GM23248 (cell line): Measurements from ENCODE around the gene AIDA. TPM values are rescaled to one million over a fixed set of nuclear protein-coding genes. Genes with fewer than 3 reads are reported as not detected.

Source experiments
- DNase-seq: peaks from one replicate; pipeline ENCODE4 v3.0.0-alpha.2; 2015
- H2AFZ ChIP-seq: fragments of 200-600 bp; sonication (generic); 2 replicates; pipeline ENCODE4 v1.6.1; 2016; ENCODE audit warnings: antibody characterized with exemption
- H3F3A ChIP-seq: fragments of 200-600 bp; sonication (generic); 2 replicates; pipeline ENCODE4 v1.6.1; 2016; ENCODE audit warnings: mild to moderate bottlenecking, antibody characterized with exemption, mixed run types; ENCODE audit not compliant: insufficient read depth
- H3K27ac ChIP-seq: fragments of 200-600 bp; sonication (generic); 2 replicates; pipeline ENCODE4 v1.5.1; 2016; ENCODE audit warnings: mild to moderate bottlenecking
- H3K27me3 ChIP-seq: fragments of 200-600 bp; sonication (generic); replicated peaks from 2 replicates; pipeline ENCODE4 v1.6.1; 2016; ENCODE audit warnings: mild to moderate bottlenecking; ENCODE audit not compliant: insufficient read depth
- H3K36me3 ChIP-seq: fragments of 200-600 bp; sonication (generic); 2 replicates; pipeline ENCODE4 v1.6.1; 2016; ENCODE audit warnings: low read depth, mild to moderate bottlenecking
- H3K4me1 ChIP-seq: fragments of 200-600 bp; sonication (generic); 2 replicates; pipeline ENCODE4 v1.6.1; 2016; ENCODE audit warnings: mild to moderate bottlenecking; ENCODE audit not compliant: insufficient read depth
- H3K4me2 ChIP-seq: fragments of 200-600 bp; sonication (generic); one replicate; pipeline ENCODE4 v1.6.1; 2016; ENCODE audit warnings: mild to moderate bottlenecking; ENCODE audit not compliant: unreplicated experiment
- H3K4me3 ChIP-seq: fragments of 200-600 bp; sonication (generic); 2 replicates; pipeline ENCODE4 v1.5.1; 2016; ENCODE audit warnings: mild to moderate bottlenecking
- H3K79me2 ChIP-seq: fragments of 200-600 bp; sonication (generic); 2 replicates; pipeline ENCODE4 v1.6.1; 2016; ENCODE audit warnings: mild to moderate bottlenecking; ENCODE audit not compliant: insufficient read depth
- H3K9ac ChIP-seq: fragments of 200-600 bp; sonication (generic); 2 replicates; pipeline ENCODE4 v1.6.1; 2016; ENCODE audit warnings: mild to moderate bottlenecking
- H3K9me2 ChIP-seq: fragments of 200-600 bp; sonication (generic); 2 replicates; pipeline ENCODE4 v1.6.1; 2016; ENCODE audit warnings: mixed run types, mild to moderate bottlenecking, moderate library complexity; ENCODE audit not compliant: insufficient read depth
- H3K9me3 ChIP-seq: fragments of 200-600 bp; sonication (generic); one replicate; pipeline ENCODE4 v1.6.1; 2017; ENCODE audit warnings: low read depth
- H4K20me1 ChIP-seq: fragments of 200-600 bp; sonication (generic); 2 replicates; pipeline ENCODE4 v1.6.0; 2016; ENCODE audit not compliant: insufficient read depth
- EZH2 ChIP-seq: fragments of 200-600 bp; sonication (generic); IDR thresholded peaks from 2 replicates; pipeline ENCODE4 v1.6.1; 2018; ENCODE audit warnings: antibody characterized with exemption, mild to moderate bottlenecking; ENCODE audit not compliant: insufficient read depth, poor library complexity, severe bottlenecking
- EZH2phosphoT487 ChIP-seq: fragments of 200-600 bp; sonication (generic); IDR thresholded peaks from 2 replicates; pipeline ENCODE4 v1.6.1; 2018; ENCODE audit warnings: antibody characterized with exemption, moderate library complexity, mild to moderate bottlenecking, low read depth; ENCODE audit not compliant: insufficient read depth
- WGBS, 2 experiments: methylation state at CpG; one replicate each; pipeline ENCODE4 v1.1.6; 2015 to 2017; ENCODE audit warnings: low lambda C conversion rate in 2 of 2, low coverage in 1 of 2; ENCODE audit errors: missing lambda C conversion rate in 2 of 2; 5-methylcytosine and 5-hydroxymethylcytosine counted together
- in situ Hi-C: fragments of 300-500 bp; cut with MboI; formaldehyde crosslinking; loops from 2 replicates; pipeline ENCODE4 v1.15.0; 2020
- polyA plus RNA-seq: library from polyadenylated mRNA; unstranded; fragments of >200 nt; fragmentation: Nextera tagmentation; extraction: Ambion mirVana; gene quantifications from 2 replicates; pipeline ENCODE4 v1.2.1, GENCODE V29; 2016
- total RNA-seq: library from RNA; depleted of rRNA; stranded (reverse); fragments of >200 nt; shearing (Covaris generic); gene quantifications from 2 replicates; pipeline ENCODE4 v1.2.3, GENCODE V29; 2014

AIDA gene
- total and polyA plus RNA-seq, 2 experiments from 2014 or later: 63.6 to 66.4 TPM

DNA sequence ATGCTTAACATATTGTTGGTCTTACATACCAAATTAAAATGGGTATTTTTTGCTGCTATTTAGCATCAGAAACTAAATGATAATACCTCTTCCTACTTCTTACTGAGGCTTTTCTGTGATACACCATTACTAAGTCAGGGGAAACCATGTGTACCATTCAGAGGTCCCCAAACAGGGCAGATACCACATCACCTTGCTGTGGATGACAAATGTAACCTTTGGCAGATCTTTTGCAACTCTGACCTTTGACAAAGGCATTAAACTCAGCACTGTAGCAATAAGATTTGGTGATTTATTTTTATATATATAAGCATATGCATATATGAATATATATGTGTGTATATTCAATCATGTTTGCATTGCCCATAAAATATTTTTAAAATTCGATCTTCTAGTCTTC is 27.6 kb upstream of the AIDA start:
- Histone ChIP-seq H3K9ac (no peak overlapping the region), H3F3A (peaks cover 18% of the 10 kb centered on the region; the same call in 1 of the 2 replicates), H3K4me3 (no peak overlapping the region), H3K9me2 (no peaks in the 10 kb centered on the region), H3K79me2 (no peaks in the 10 kb centered on the region), H3K9me3 (no peaks in the 10 kb centered on the region), H3K4me2 (no peak overlapping the region), H3K27ac (no peak overlapping the region), H3K4me1 (no peaks in the 10 kb centered on the region), H2AFZ (no peak overlapping the region), H4K20me1 (no peaks in the 10 kb centered on the region), H3K36me3 (peaks cover 13% of the 10 kb centered on the region), H3K27me3 (no peaks in the 10 kb centered on the region)
- no peak for DNase-seq
- WGBS, 2 experiments: 31 to 52% methylated on average over 1 of the region's 1 CpG
- TF ChIP-seq EZH2phosphoT487 (no peak), EZH2 (no peak)
- in situ Hi-C loops: no loop called here

GRCh38 chr1:222739465-222739864 is 27.2 kb upstream of the AIDA start:
- H2AFZ ChIP-seq: no peak overlapping the region
- H3K36me3 ChIP-seq: peaks cover 18% of the 10 kb centered on the region
- H3K27me3 ChIP-seq: no peaks in the 10 kb centered on the region
- peaks cover 23% of the 10 kb centered on the region; the same call in 1 of the 2 replicates for H3F3A ChIP-seq
- H3K4me3 ChIP-seq: no peak overlapping the region
- H3K9ac ChIP-seq: no peak overlapping the region
- no peak for DNase-seq
- no peak overlapping the region for H3K4me2 ChIP-seq
- no peaks in the 10 kb centered on the region for H3K9me3 ChIP-seq
- TF ChIP-seq EZH2: no peak
- TF ChIP-seq EZH2phosphoT487: no peak
- H4K20me1 ChIP-seq: no peaks in the 10 kb centered on the region
- no peak overlapping the region for H3K27ac ChIP-seq
- no peaks in the 10 kb centered on the region for H3K79me2 ChIP-seq
- no peaks in the 10 kb centered on the region for H3K4me1 ChIP-seq
- in situ Hi-C loops: no loop called here
- no peaks in the 10 kb centered on the region for H3K9me2 ChIP-seq
- 88 to 94% methylated on average over 2 of the region's 2 CpGs for WGBS, 2 experiments

- H3K4me1 ChIP-seq: no peaks in the 10 kb centered on the region
- H3K9ac ChIP-seq: no peak within 1 kb of the TSS
- no peaks in the 10 kb centered on the region for H3K79me2 ChIP-seq
- H3K36me3 ChIP-seq: peaks cover 39% of the 10 kb centered on the region
- 22 to 48% methylated on average over 1 of the region's 1 CpG for WGBS, 2 experiments
- H3K4me2 ChIP-seq: no peak within 1 kb of the TSS
- H3K27ac ChIP-seq: no peak within 1 kb of the TSS
- no peak for DNase-seq
- in situ Hi-C loops: no loop called here
- H3K9me3 ChIP-seq: no peaks in the 10 kb centered on the region
- no peak within 1 kb of the TSS for H2AFZ ChIP-seq
- no peaks in the 10 kb centered on the region for H3K9me2 ChIP-seq
- TF ChIP-seq EZH2 (no peak), EZH2phosphoT487 (no peak)
- no peaks in the 10 kb centered on the region for H4K20me1 ChIP-seq
- no peaks in the 10 kb centered on the region for H3K27me3 ChIP-seq
- peaks cover 41% of the 10 kb centered on the region for H3F3A ChIP-seq
- H3K4me3 ChIP-seq: no peak within 1 kb of the TSS
These were observed 24.7 kb upstream of the AIDA start, which contains the start of gene FAM177B for GRCh38 chr1:222736972-222737371. Gene FAM177B, plus strand, starts transcription at chr1:222737202. Its CDS starts 9,344 bp downstream, at chr1:222746546.

- no peaks in the 10 kb centered on the region for H3K27me3 ChIP-seq
- H3K4me1 ChIP-seq: no peaks in the 10 kb centered on the region
- no peak overlapping the region for H3K27ac ChIP-seq
- H3K4me2 ChIP-seq: no peak overlapping the region
- no peak overlapping the region for H3K9ac ChIP-seq
- no peaks in the 10 kb centered on the region for H4K20me1 ChIP-seq
- 54 to 57% methylated on average over 5 of the region's 5 CpGs for WGBS, 2 experiments
- H3K9me3 ChIP-seq: no peaks in the 10 kb centered on the region
- H3K9me2 ChIP-seq: no peaks in the 10 kb centered on the region
- no peak overlapping the region for H3K4me3 ChIP-seq
- H3K79me2 ChIP-seq: no peaks in the 10 kb centered on the region
- peaks cover 44% of the 10 kb centered on the region for H3F3A ChIP-seq
- in situ Hi-C loops: no loop called here
- H2AFZ ChIP-seq: no peak overlapping the region
- peaks cover 44% of the 10 kb centered on the region for H3K36me3 ChIP-seq
- TF ChIP-seq EZH2phosphoT487: no peak
- TF ChIP-seq EZH2: no peak
- DNase-seq: no peak
These were observed 24.2 kb upstream of the AIDA start for GRCh38 chr1:222736470-222736869.

DNA sequence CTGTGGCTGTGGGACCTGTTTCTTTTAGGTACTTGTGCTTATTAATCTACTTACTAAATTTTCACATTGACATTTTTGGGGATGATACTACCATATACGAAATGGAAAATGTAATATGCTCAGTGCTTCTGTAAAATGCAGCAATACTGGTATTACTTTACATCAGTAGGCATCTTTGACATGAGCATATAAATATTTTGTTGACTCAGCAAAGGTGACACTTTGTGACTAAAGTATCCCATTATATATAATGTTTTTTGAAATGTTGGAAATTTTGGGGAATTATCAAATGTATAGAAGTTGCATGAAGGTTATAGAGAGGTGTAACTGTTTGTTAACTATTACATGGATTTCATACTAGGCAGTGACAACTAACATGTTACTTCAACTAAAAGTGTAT is 22.4 kb upstream of the AIDA start:
- Histone ChIP-seq H3K4me1 (no peaks in the 10 kb centered on the region), H3K4me3 (no peak overlapping the region), H3K9me3 (no peaks in the 10 kb centered on the region), H3K27ac (no peak overlapping the region), H3K9me2 (no peaks in the 10 kb centered on the region), H4K20me1 (no peaks in the 10 kb centered on the region), H3K4me2 (no peak overlapping the region), H3F3A (peaks cover 51% of the 10 kb centered on the region), H3K9ac (no peak overlapping the region), H3K79me2 (no peaks in the 10 kb centered on the region), H2AFZ (no peak overlapping the region), H3K36me3 (peaks cover 59% of the 10 kb centered on the region), H3K27me3 (no peaks in the 10 kb centered on the region)
- 66 to 71% methylated on average over 1 of the region's 1 CpG for WGBS, 2 experiments
- in situ Hi-C loops: no loop called here
- DNase-seq: no peak
- TF ChIP-seq EZH2phosphoT487 (no peak), EZH2 (no peak)
